Measurements from ENCODE around the gene TBP. TPM values are rescaled to one million over a fixed set of nuclear protein-coding genes. Genes with fewer than 3 reads are reported as not detected.

The TBP gene
- total RNA-seq, 4 donors from 2014 or later = 11.6 to 18.4 (median 16.0) TPM

DNA sequence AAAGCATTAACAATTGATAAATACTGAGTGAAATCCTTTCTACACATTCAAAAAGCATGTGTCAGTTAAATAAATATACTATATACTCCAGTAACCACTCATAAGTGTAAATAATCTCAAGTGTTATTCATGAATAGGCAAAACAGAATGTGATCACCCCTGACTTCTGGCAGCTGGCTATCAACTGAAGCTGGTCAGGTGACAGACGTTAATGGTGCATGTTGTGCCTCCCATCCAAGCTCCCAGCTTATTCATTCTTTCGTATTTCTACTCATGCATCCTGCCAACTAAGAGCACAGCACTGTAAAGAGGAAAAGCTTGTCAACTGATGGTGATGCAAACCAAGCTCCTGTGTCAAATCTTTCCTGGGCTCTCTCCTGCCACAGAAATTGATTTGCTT is 8.8 kb upstream of the TBP start:
- TF ChIP-seq, protein P1, sequence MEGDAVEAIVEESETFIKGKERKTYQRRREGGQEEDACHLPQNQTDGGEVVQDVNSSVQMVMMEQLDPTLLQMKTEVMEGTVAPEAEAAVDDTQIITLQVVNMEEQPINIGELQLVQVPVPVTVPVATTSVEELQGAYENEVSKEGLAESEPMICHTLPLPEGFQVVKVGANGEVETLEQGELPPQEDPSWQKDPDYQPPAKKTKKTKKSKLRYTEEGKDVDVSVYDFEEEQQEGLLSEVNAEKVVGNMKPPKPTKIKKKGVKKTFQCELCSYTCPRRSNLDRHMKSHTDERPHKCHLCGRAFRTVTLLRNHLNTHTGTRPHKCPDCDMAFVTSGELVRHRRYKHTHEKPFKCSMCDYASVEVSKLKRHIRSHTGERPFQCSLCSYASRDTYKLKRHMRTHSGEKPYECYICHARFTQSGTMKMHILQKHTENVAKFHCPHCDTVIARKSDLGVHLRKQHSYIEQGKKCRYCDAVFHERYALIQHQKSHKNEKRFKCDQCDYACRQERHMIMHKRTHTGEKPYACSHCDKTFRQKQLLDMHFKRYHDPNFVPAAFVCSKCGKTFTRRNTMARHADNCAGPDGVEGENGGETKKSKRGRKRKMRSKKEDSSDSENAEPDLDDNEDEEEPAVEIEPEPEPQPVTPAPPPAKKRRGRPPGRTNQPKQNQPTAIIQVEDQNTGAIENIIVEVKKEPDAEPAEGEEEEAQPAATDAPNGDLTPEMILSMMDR (IDR thresholded peaks at IDR 0.05; ENCODE audit: low read depth) = no peak

GRCh38 chr6:170552765-170553533 is 1.2 kb upstream of the TBP start, which contains the start of gene PSMB1:
PSMB1 (minus strand) TSS chr6:170553307; CDS start chr6:170553242, 65 bp downstream.
- TF ChIP-seq, protein P1 (IDR thresholded peaks at IDR 0.05; ENCODE audit: low read depth) = no peak

DNA sequence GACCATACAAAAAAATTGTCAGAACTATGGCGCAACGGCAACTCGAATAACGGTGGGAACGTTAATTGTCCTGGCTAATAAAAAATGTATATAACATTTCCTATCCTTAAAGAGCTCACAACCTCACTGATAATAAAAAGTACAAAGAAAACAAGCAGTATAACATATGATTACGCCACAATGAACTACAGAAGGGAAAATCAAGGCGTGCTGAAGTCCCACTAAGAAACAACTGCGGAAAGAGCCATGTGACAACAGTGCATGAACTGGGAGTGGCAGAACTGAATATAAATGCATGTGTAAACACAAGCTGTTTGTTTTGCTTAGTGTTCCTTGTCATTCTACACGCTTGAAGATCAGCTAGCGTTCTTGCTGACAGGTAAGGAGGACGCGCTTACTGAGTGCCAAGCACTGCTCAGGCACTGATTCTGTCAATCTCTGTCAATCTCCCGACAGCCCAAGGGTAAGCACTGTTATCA is 596 bp upstream of the TBP start:
- TF ChIP-seq, protein P1 (IDR thresholded peaks at IDR 0.05; ENCODE audit: low read depth) = no peak

DNA sequence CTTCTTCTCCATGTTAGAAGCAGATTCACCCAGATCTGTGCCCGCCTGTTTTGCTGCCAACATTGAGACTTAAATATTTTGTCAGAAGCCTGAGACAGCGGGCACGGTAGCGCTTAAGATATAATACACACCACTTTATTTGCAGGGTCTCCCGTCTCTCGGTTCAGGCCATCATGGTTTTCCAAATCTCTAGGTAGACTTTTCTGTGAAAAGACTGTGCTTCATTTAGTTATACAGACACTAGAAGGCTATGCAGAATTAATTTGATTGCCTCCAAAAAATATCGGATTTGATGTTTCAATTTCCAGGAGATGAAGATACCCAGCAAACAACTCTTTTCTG is 598 bp downstream of the TBP start:
- TF ChIP-seq, protein P1 (IDR thresholded peaks at IDR 0.05; ENCODE audit: low read depth) = no peak

DNA sequence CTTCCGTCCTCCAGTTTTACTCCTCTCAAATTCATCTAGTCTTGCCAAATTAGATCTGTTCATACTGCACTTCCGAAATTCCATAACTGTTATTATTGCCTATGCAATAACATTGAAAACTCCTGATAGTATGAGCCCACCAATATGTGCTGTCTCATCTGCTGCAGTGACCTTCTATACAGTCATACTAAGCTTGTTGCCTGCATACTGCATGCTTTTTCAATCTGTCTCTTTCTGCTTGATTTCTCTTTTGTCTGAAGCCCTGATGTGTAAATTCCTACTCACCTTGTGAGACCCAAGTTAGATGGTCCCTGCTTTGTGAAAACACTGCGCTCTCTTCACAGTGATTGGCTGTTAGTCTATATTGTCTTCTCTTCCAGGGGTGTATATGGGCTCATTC is 1.1 kb downstream of the TBP start:
- TF ChIP-seq, protein P1 (IDR thresholded peaks at IDR 0.05; ENCODE audit: low read depth) = no peak

- TF ChIP-seq, protein P1 (IDR thresholded peaks at IDR 0.05; ENCODE audit: low read depth) = no peak
Measured at GRCh38 chr6:170561555-170561954, 7.4 kb downstream of the TBP start.

- TF ChIP-seq, protein P1 (IDR thresholded peaks at IDR 0.05; ENCODE audit: low read depth) = no peak
Measured at GRCh38 chr6:170564936-170565530, 10.9 kb downstream of the TBP start.

Measured in subcutaneous adipose tissue (tissue), 4 donors.